GM18505 (cell line): ENCODE data around the gene ZNF827.

Experiments
- ATAC-seq: cut with Tn5 transposase; IDR thresholded peaks from one replicate; pipeline ENCODE4 v1.9.1; 2021; ENCODE audit not compliant: unreplicated experiment
- POLR2A ChIP-seq: IDR thresholded peaks from 4 replicates; pipeline ENCODE4 v1.6.1; 2011; ENCODE audit warnings: borderline replicate concordance; ENCODE audit not compliant: insufficient read depth, insufficient read length; ENCODE audit errors: extremely low read depth

Gene ZNF827

GRCh38 chr4:145938618-145939440 lies at the start of gene ZNF827:
Gene ZNF827, minus strand, starts transcription at chr4:145938823. Its CDS starts 416 bp downstream, at chr4:145938407.
- ATAC-seq, result peak; percentile 26
- peak; percentile 69 for TF ChIP-seq POLR2A

- no peak for ATAC-seq
- no peak for TF ChIP-seq POLR2A
Observed at GRCh38 chr4:145984563-145984962, 45.9 kb upstream of the ZNF827 start.

DNA sequence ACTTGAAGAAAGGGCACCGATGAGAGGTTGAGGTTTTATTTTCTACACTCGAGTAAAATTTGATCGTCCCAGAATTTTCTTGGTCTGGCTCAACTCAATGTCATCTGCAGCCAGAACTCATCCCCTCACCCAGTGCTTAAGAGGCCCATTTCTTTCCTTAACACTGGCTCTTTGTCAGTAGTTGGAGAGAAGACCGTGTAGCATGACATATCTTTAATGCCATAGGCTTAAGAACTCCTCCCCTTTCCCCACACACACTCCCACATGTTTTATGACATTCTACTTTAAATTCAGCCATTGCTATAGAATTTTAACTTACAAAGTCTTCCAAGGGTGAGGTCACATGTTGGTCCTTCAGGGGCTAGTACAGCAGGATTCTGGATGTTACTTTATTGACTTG lies 44.2 kb upstream of the ZNF827 start:
- ATAC-seq, result no peak
- no peak for TF ChIP-seq POLR2A

- no peak for TF ChIP-seq POLR2A
Observed at GRCh38 chr4:145979160-145979559, 40.5 kb upstream of the ZNF827 start.

DNA sequence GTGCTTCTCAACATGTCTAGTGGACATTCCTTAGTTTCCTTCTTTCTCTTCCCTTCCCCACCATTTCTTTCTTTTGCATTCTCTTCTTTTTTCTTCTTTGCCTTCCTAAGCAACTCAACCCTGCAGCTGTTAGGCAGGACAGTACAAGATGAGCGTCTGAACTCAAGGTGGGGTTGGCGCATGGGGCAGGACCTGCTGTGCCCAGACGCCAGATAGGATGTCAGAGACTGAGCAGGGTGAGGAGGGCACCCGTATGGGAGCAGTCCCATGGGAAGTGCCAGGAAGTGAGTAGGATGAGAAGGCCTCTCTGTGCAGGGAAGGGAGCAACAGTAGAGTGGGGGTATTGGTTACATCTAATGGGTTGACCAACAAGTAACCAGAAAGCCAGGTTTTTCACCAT lies 38.1 kb upstream of the ZNF827 start:
- no peak for ATAC-seq
- TF ChIP-seq POLR2A, result no peak

More at GRCh38 chr4:145979160-145979559, 40.5 kb upstream of the ZNF827 start:
- ATAC-seq, result no peak

- ATAC-seq, result no peak
- no peak for TF ChIP-seq POLR2A
Observed at GRCh38 chr4:145960012-145960411, 21.4 kb upstream of the ZNF827 start.

- TF ChIP-seq POLR2A, result no peak
- no peak for ATAC-seq
Observed at GRCh38 chr4:145957302-145957701, 18.7 kb upstream of the ZNF827 start.

GRCh38 chr4:145956288-145956890 lies 17.8 kb upstream of the ZNF827 start:
- TF ChIP-seq POLR2A, result no peak
- no peak for ATAC-seq

- no peak for ATAC-seq
- TF ChIP-seq POLR2A, result no peak
Observed at GRCh38 chr4:145954924-145955339, 16.3 kb upstream of the ZNF827 start.

- no peak for ATAC-seq
- TF ChIP-seq POLR2A, result no peak
Observed at GRCh38 chr4:145951931-145952330, 13.3 kb upstream of the ZNF827 start.

GRCh38 chr4:145945431-145946155 lies 7.0 kb upstream of the ZNF827 start:
- TF ChIP-seq POLR2A, result no peak
- no peak for ATAC-seq

DNA sequence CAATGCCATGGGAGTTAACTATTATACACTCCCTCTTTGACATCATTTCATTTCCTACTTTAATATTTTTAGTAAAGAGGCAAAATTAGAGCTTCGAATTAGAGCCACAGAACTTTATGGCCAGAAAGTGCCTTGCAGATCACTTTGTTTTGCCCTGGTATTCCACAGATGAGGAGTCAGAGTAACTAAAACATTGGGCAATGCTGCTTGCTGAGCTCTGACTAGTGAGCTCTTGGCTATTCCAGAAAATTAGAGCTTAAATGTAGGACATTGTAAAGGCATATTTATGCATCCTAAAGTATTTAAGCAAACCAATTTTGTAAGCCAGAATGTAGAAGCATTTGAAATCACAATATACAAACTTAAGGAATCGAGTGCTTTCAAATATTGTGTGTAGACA lies 6.3 kb upstream of the ZNF827 start:
- ATAC-seq, result no peak
- no peak for TF ChIP-seq POLR2A

GRCh38 chr4:145939856-145940255 lies 1.2 kb upstream of the ZNF827 start:
- no peak for ATAC-seq
- no peak for TF ChIP-seq POLR2A

- ATAC-seq, result no peak
Observed at GRCh38 chr4:145939441-145939750, 773 bp upstream of the ZNF827 start.

More at GRCh38 chr4:145939441-145939750, 773 bp upstream of the ZNF827 start:
- no peak for TF ChIP-seq POLR2A
